Measurements from ENCODE around the gene OR11H6. TPM values are rescaled to one million over a fixed set of nuclear protein-coding genes. Genes with fewer than 3 reads are reported as not detected.
A peak's percentile ranks its signal among the peaks of the same experiment; 100 is the strongest.
"Not testable (repeated sequence)": the region's sequence is repeated elsewhere in the genome, so short reads cannot be mapped to it uniquely, and the experiment has no call there.

The OR11H6 gene
- total RNA-seq, 1 donor from 2014 or later = not detected

GRCh38 chr14:20180486-20180885 is 43.0 kb upstream of the OR11H6 start:
- Histone ChIP-seq H3K4me3 (no peak overlapping the region), H3K36me3 (no peaks in the 10 kb centered on the region), H3K9me3 (no peaks in the 10 kb centered on the region), H3K4me1 (no peaks in the 10 kb centered on the region), H3K27me3 (no peaks in the 10 kb centered on the region), H3K27ac (no peak overlapping the region)
- ATAC-seq (no peak), DNase-seq (no peak)
- intact Hi-C loops (cut with DNase I) = no loop called here
- no peak for TF ChIP-seq CTCF (IDR thresholded peaks at IDR 0.05)

- H3K36me3 ChIP-seq = no peaks in the 10 kb centered on the region
- DNase-seq (no peak), ATAC-seq (no peak)
- H3K9me3 ChIP-seq = no peaks in the 10 kb centered on the region
- no peaks in the 10 kb centered on the region for H3K4me1 ChIP-seq
- no peak overlapping the region for H3K4me3 ChIP-seq
- no peak for TF ChIP-seq CTCF (IDR thresholded peaks at IDR 0.05)
- no peak overlapping the region for H3K27ac ChIP-seq
- intact Hi-C loops (cut with DNase I) = no loop called here
- H3K27me3 ChIP-seq = no peaks in the 10 kb centered on the region
Measured at GRCh38 chr14:20184181-20184580, 39.3 kb upstream of the OR11H6 start.

GRCh38 chr14:20190596-20190995 is 32.9 kb upstream of the OR11H6 start, which contains the start of gene OR11G2:
Gene OR11G2, plus strand, starts transcription at chr14:20190896. Its CDS starts 6,542 bp downstream, at chr14:20197438.
- no peak for TF ChIP-seq CTCF (IDR thresholded peaks at IDR 0.05)
- H3K27me3 ChIP-seq = no peaks in the 10 kb centered on the region
- ATAC-seq (no peak), DNase-seq (no peak)
- H3K9me3 ChIP-seq = no peaks in the 10 kb centered on the region
- no peaks in the 10 kb centered on the region for H3K4me1 ChIP-seq
- no peak within 1 kb of the TSS for H3K27ac ChIP-seq
- H3K36me3 ChIP-seq = no peaks in the 10 kb centered on the region
- no peak within 1 kb of the TSS for H3K4me3 ChIP-seq
- intact Hi-C loops (cut with DNase I) = no loop called here

GRCh38 chr14:20191396-20191795 is 32.1 kb upstream of the OR11H6 start:
- no peaks in the 10 kb centered on the region for H3K9me3 ChIP-seq
- ATAC-seq = no peak
- no peaks in the 10 kb centered on the region for H3K4me1 ChIP-seq
- TF ChIP-seq CTCF (IDR thresholded peaks at IDR 0.05) = no peak
- H3K4me3 ChIP-seq = no peak overlapping the region
- no peak for DNase-seq
- H3K36me3 ChIP-seq = no peaks in the 10 kb centered on the region
- H3K27me3 ChIP-seq = no peaks in the 10 kb centered on the region
- intact Hi-C loops (cut with DNase I) = no loop called here
- no peak overlapping the region for H3K27ac ChIP-seq

- intact Hi-C loops (cut with DNase I) = no loop called here
- Histone ChIP-seq H3K4me1 (no peaks in the 10 kb centered on the region), H3K4me3 (no peak overlapping the region), H3K27me3 (no peaks in the 10 kb centered on the region), H3K36me3 (no peaks in the 10 kb centered on the region), H3K27ac (no peak overlapping the region), H3K9me3 (no peaks in the 10 kb centered on the region)
- ATAC-seq (peak; percentile 23), DNase-seq (no peak)
- no peak for TF ChIP-seq CTCF (IDR thresholded peaks at IDR 0.05)
Measured at GRCh38 chr14:20194101-20194500, 29.4 kb upstream of the OR11H6 start.

GRCh38 chr14:20195170-20195569 is 28.3 kb upstream of the OR11H6 start:
- H3K27me3 ChIP-seq; H3K36me3 ChIP-seq; H3K4me3 ChIP-seq; ATAC-seq; H3K4me1 ChIP-seq; DNase-seq; intact Hi-C loops (cut with DNase I); H3K9me3 ChIP-seq; H3K27ac ChIP-seq: not testable (repeated sequence)

Data from upper lobe of right lung (tissue), 1 donor.